Stimulated activated CD8-positive, alpha-beta memory T cell treated with anti-CD3 and anti-CD28 coated beads, Interleukin-7, amount 100 ng/mL, for 4 hours (primary cell): ENCODE results near the gene IVD.

Experiments used
- DNase-seq, 2 donors: peaks; one replicate each; pipeline ENCODE4 v3.0.0-alpha.2; 2020; ENCODE audit warnings: low read depth in 2 of 2

Gene IVD

GRCh38 chr15:40414816-40415215 lies 9.2 kb downstream of the IVD start:
- no peak for DNase-seq

GRCh38 chr15:40415226-40415625 lies 9.6 kb downstream of the IVD start:
- DNase-seq: no peak

GRCh38 chr15:40416056-40416455 lies 10.5 kb downstream of the IVD start:
- DNase-seq: no peak

GRCh38 chr15:40418126-40418525 lies 12.5 kb downstream of the IVD start:
- no peak for DNase-seq

- DNase-seq: no peak
These were observed 14.6 kb downstream of the IVD start for GRCh38 chr15:40420071-40420713.

- no peak for DNase-seq
These were observed 15.2 kb downstream of the IVD start for GRCh38 chr15:40420793-40421192.

- DNase-seq: peak; percentile 41 to 60
These were observed 15.9 kb downstream of the IVD start for GRCh38 chr15:40421246-40422157.

- DNase-seq: no peak
These were observed 19.0 kb downstream of the IVD start for GRCh38 chr15:40424483-40425115.

- DNase-seq: no peak
These were observed 20.1 kb downstream of the IVD start for GRCh38 chr15:40425681-40426080.

- DNase-seq: no peak
These were observed 21.6 kb downstream of the IVD start for GRCh38 chr15:40427188-40427587.

GRCh38 chr15:40428185-40428584 lies 22.6 kb downstream of the IVD start:
- DNase-seq: no peak

GRCh38 chr15:40429068-40429710 lies 23.6 kb downstream of the IVD start:
- no peak for DNase-seq

GRCh38 chr15:40430271-40430805 lies 24.7 kb downstream of the IVD start:
- no peak for DNase-seq

GRCh38 chr15:40435023-40435709 lies 29.6 kb downstream of the IVD start:
- no peak for DNase-seq

- DNase-seq: no peak
These were observed 30.1 kb downstream of the IVD start for GRCh38 chr15:40435710-40436089.

- no peak for DNase-seq
These were observed 30.7 kb downstream of the IVD start for GRCh38 chr15:40436116-40436891.

- DNase-seq: no peak
These were observed 31.5 kb downstream of the IVD start for GRCh38 chr15:40436892-40437751.

GRCh38 chr15:40437752-40438687 lies 32.4 kb downstream of the IVD start:
- DNase-seq: no peak
